HepG2 (cell line): ENCODE data around the gene MAP2K2. TPM values are rescaled to one million over a fixed set of nuclear protein-coding genes. Genes with fewer than 3 reads are reported as not detected.

ENCODE experiments used
- FOXP4 ChIP-seq: sonication (generic); formaldehyde crosslinking; IDR thresholded peaks from 2 replicates; pipeline ENCODE4 v1.4.0; 2020; ENCODE audit warnings: missing genetic modification reagents
- MAZ ChIP-seq, 2 experiments: sonication (generic) in 1 of 2; formaldehyde crosslinking in 1 of 2; IDR thresholded peaks; 2 replicates each; pipeline versions ENCODE4 v1.5.0 to v1.6.1; 2012 to 2020; ENCODE audit warnings: low read depth in 2 of 2, mild to moderate bottlenecking in 2 of 2, borderline replicate concordance in 1 of 2, improper control_type of control experiment in 1 of 2, low read length in 1 of 2, missing genetic modification reagents in 1 of 2, moderate library complexity in 1 of 2
- MED1 ChIP-seq: sonication (generic); formaldehyde crosslinking; IDR thresholded peaks from 2 replicates; pipeline ENCODE4 v1.4.0; 2020; ENCODE audit warnings: missing genetic modification reagents
- PRDM15 ChIP-seq: sonication (generic); formaldehyde crosslinking; IDR thresholded peaks from 2 replicates; pipeline ENCODE4 v1.4.0; 2020; ENCODE audit warnings: missing genetic modification reagents
- XRCC5 ChIP-seq: fragments of 200-400 bp; formaldehyde crosslinking; optimal IDR thresholded peaks from 2 replicates; pipeline ENCODE3; 2017; ENCODE audit warnings: mild to moderate bottlenecking, low read length
- ZBTB4 ChIP-seq: sonication (generic); formaldehyde crosslinking; IDR thresholded peaks from 2 replicates; pipeline ENCODE4 v1.4.0; 2020; ENCODE audit warnings: missing genetic modification reagents, mild to moderate bottlenecking, borderline replicate concordance
- ZC3H13 ChIP-seq: sonication (generic); formaldehyde crosslinking; IDR thresholded peaks from 2 replicates; pipeline ENCODE4 v1.8.1; 2023; ENCODE audit warnings: mild to moderate bottlenecking, missing genetic modification reagents, moderate library complexity
- ZNF597 ChIP-seq: sonication (generic); formaldehyde crosslinking; IDR thresholded peaks from 2 replicates; pipeline ENCODE4 v1.5.0; 2020; ENCODE audit warnings: missing genetic modification reagents
- ZNF724P ChIP-seq: sonication (generic); formaldehyde crosslinking; IDR thresholded peaks from 2 replicates; pipeline ENCODE4 v1.8.0; 2022; ENCODE audit warnings: missing genetic modification reagents, borderline replicate concordance
- ZNF841 ChIP-seq: sonication (generic); formaldehyde crosslinking; IDR thresholded peaks from 2 replicates; pipeline ENCODE4 v1.8.1; 2023; ENCODE audit warnings: missing genetic modification reagents, borderline replicate concordance
- ZSCAN12 ChIP-seq: sonication (generic); formaldehyde crosslinking; IDR thresholded peaks from 2 replicates; pipeline ENCODE4 v1.9.0; 2021; ENCODE audit warnings: mild to moderate bottlenecking, missing genetic modification reagents
- polyA plus RNA-seq, 8 experiments: library from polyadenylated mRNA; depleted of rRNA in 3 of 8; stranded (reverse) in 7 of 8; unstranded in 1 of 8; fragments of >200 nt; fragmentation: Illumina TruSeq in 4 of 8; extraction: Trizol in 4 of 8; gene quantifications; 2 replicates each; pipeline versions ENCODE4 v1.2.1 to v1.2.3, GENCODE V29; 2011 to 2016; ENCODE audit warnings: low read depth in 4 of 8, missing spikeins in 1 of 8, mixed read lengths in 1 of 8; ENCODE audit not compliant: insufficient read depth in 1 of 8
- total RNA-seq, 5 experiments: library from RNA; depleted of rRNA; stranded (reverse); fragments of >200 nt; fragmentation: Illumina TruSeq; extraction: Trizol; gene quantifications; 2 replicates each; pipeline ENCODE4 v1.2.3, GENCODE V29; 2016; ENCODE audit warnings: low read depth in 1 of 5

The MAP2K2 gene
- total and polyA plus RNA-seq, 2 of the 13 experiments (the other 11 are each of a cell fraction or from before 2014, with no cell fraction given), result 70.3 to 80.9 TPM

GRCh38 chr19:4149518-4150288 lies 25.8 kb upstream of the MAP2K2 start (continued):
- TF ChIP-seq PRDM15 (no peak), XRCC5 (no peak), MAZ (IDR thresholded peaks at IDR 0.05; ENCODE audit: borderline replicate concordance, low read depth, low read length) (no peak), MAZ (CRISPR knock-in tag; IDR thresholded peaks at IDR 0.05; ENCODE audit: low read depth) (no peak), ZBTB4 (CRISPR knock-in tag) (no peak), ZC3H13 (no peak), ZNF597 (CRISPR knock-in tag) (no peak), ZSCAN12 (CRISPR knock-in tag) (no peak), ZNF841 (CRISPR knock-in tag) (no peak), FOXP4 (CRISPR knock-in tag) (peak; percentile 31; the same call in 1 of the 2 replicates), ZNF724P (CRISPR knock-in tag) (no peak), MED1 (CRISPR knock-in tag) (peak; percentile 44)
